ENCODE results near the gene PPFIA4. TPM values are rescaled to one million over a fixed set of nuclear protein-coding genes. Genes with fewer than 3 reads are reported as not detected.

Gene PPFIA4
- total RNA-seq, 1 experiment from 2014 or later = 10.8 TPM

GRCh38 chr1:202979459-202979858 lies 46.8 kb upstream of the PPFIA4 start:
- no peaks in the 10 kb centered on the region for H3K36me3 ChIP-seq (ENCODE audit: control insufficient read depth in 1 of 2, insufficient read depth in 2 of 2, low read length in 2 of 2)
- H3K27ac ChIP-seq (ENCODE audit: low read depth, low read length) = no peak overlapping the region
- H3K9me3 ChIP-seq (ENCODE audit: control insufficient read depth in 1 of 2, insufficient read depth in 1 of 2, low read depth in 1 of 2, low read length in 2 of 2) = no peaks in the 10 kb centered on the region
- no peak overlapping the region for H2AFZ ChIP-seq (ENCODE audit: low read depth, low read length, poor library complexity, severe bottlenecking)
- POLR2A ChIA-PET = no interaction called here
- H3K9ac ChIP-seq (ENCODE audit: low read length) = no peak overlapping the region
- RAD21 ChIA-PET (ENCODE audit: low non-redundant PET in 1 of 2, low total read pairs in 2 of 2, uncharacterized antibody in 2 of 2, unreplicated experiment in 2 of 2) = no interaction called here
- no peak overlapping the region for H3K4me3 ChIP-seq (replicated peaks in 1 of 2; ENCODE audit: low read depth in 1 of 2, low read length in 2 of 2)
- DNase-seq (ENCODE audit: low read depth, low spot score) (no peak), ATAC-seq (no peak)
- TF ChIP-seq POLR2A (IDR thresholded peaks at IDR 0.05; ENCODE audit: borderline replicate concordance, extremely low read depth, insufficient read depth, insufficient read length) = no peak
- TF ChIP-seq ELF1 (IDR thresholded peaks at IDR 0.05; ENCODE audit: borderline replicate concordance, low read depth) = no peak
- no peak for TF ChIP-seq FOSL1 (IDR thresholded peaks at IDR 0.05; ENCODE audit: low read depth)
- no peak for TF ChIP-seq CTCF (IDR thresholded peaks at IDR 0.05 in 2 of 3, conservative IDR thresholded peaks at IDR 0.05 in 1 of 3; ENCODE audit: borderline replicate concordance in 1 of 3, insufficient read depth in 1 of 3, low read depth in 2 of 3, low read length in 2 of 3)
- no peak for TF ChIP-seq JUND (IDR thresholded peaks at IDR 0.05)
- no peak for TF ChIP-seq CBX3 (IDR thresholded peaks at IDR 0.05; ENCODE audit: low read depth)
- no peak for TF ChIP-seq RAD21 (IDR thresholded peaks at IDR 0.05; ENCODE audit: low read depth)
- TF ChIP-seq POLR2AphosphoS5 (IDR thresholded peaks at IDR 0.05; ENCODE audit: low read depth, low read length) = no peak
- TF ChIP-seq EGR1 (IDR thresholded peaks at IDR 0.05; ENCODE audit: low read depth) = no peak
- TF ChIP-seq MAX (IDR thresholded peaks at IDR 0.05) = no peak
- TF ChIP-seq TCF7L2 (IDR thresholded peaks at IDR 0.05; ENCODE audit: borderline replicate concordance, extremely low read depth, insufficient read depth, insufficient read length) = no peak
- TF ChIP-seq EZH2 (IDR thresholded peaks at IDR 0.05) = no peak
- no TSS peak for BruUV-seq (replicated peaks)
- intact Hi-C loops (cut with micrococcal nuclease) = no loop called here
- no peaks in the 10 kb centered on the region for H3K79me2 ChIP-seq (ENCODE audit: insufficient read depth, low read length)
- H3K9me2 ChIP-seq (ENCODE audit: insufficient read depth) = no peaks in the 10 kb centered on the region
- H4K20me1 ChIP-seq (ENCODE audit: insufficient read depth) = no peaks in the 10 kb centered on the region
- peaks cover 4 to 8% of the 10 kb centered on the region in 2 experiments; a peak in 3 of 4 replicates for H3K4me1 ChIP-seq (ENCODE audit: control insufficient read depth in 1 of 2, insufficient read depth in 2 of 2, low read length in 2 of 2)
- CTCF ChIA-PET = no interaction called here
- no peak overlapping the region for H3K4me2 ChIP-seq (ENCODE audit: low read length)
- H3K27me3 ChIP-seq (ENCODE audit: insufficient read depth, low read length) = peaks cover 13% of the 10 kb centered on the region

Data from HCT116 (cell line).